Kasumi-1 (cell line): Measurements from ENCODE around the gene S100P.
"Not testable (repeated sequence)": the region's sequence is repeated elsewhere in the genome, so short reads cannot be mapped to it uniquely, and the experiment has no call there.

Experiments used
- DNase-seq, 2 experiments: peaks; one replicate each; lab custom pipeline; 2025; lab: John Stamatoyannopoulos, UW

Gene S100P

DNA sequence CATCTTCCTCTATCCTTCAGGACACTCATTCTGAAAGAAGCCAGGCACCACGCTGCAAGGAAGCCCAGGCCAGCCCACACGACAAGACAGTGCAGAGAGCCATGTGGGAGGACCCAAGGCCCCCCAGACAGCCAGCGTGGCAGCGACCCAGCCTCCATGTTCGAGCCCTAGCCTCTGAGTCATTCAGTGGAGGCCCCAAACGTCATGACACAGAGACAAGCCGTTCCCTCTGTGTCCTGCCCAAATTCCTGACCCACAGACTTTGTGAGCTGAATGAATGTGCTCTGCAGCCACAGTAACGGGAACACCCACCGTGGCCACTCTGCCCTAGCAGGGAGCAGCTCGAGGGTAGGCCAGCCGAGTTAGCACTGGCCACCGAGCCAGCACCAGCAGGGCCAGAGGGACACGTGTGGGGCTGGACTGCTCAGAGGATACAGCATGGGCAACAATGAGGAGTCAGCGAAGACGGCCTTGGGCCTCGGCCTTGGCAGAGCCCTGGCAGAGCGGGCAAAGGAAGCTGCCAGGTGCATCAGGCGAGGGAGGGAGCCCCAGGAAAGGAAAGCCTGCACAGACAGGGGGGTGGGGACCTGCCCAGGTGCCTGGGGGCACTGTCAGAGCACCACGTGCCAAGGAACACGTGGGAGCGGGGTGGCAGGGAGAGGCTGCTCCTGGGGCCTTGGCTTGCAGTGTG is 30.9 kb downstream of the S100P start:
- no peak for DNase-seq

DNA sequence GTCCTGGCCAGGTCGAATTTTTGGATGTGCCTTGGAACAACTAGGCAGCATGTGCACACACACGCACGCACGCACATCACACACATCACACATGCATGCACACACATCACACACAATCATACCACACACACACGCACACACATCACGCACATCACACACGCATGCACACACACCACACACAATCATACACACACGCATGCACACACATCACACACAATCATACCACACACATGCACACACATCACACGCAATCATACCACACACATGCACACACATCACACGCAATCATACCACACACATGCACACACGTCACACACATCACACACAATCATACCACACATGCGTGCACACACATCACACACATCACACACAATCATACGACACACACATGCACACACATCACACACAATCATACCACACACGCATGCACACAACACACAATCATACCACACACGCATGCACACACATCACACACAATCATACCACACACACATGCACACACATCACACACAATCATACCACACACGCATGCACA is 31.8 kb downstream of the S100P start:
- not testable (repeated sequence) for DNase-seq

DNA sequence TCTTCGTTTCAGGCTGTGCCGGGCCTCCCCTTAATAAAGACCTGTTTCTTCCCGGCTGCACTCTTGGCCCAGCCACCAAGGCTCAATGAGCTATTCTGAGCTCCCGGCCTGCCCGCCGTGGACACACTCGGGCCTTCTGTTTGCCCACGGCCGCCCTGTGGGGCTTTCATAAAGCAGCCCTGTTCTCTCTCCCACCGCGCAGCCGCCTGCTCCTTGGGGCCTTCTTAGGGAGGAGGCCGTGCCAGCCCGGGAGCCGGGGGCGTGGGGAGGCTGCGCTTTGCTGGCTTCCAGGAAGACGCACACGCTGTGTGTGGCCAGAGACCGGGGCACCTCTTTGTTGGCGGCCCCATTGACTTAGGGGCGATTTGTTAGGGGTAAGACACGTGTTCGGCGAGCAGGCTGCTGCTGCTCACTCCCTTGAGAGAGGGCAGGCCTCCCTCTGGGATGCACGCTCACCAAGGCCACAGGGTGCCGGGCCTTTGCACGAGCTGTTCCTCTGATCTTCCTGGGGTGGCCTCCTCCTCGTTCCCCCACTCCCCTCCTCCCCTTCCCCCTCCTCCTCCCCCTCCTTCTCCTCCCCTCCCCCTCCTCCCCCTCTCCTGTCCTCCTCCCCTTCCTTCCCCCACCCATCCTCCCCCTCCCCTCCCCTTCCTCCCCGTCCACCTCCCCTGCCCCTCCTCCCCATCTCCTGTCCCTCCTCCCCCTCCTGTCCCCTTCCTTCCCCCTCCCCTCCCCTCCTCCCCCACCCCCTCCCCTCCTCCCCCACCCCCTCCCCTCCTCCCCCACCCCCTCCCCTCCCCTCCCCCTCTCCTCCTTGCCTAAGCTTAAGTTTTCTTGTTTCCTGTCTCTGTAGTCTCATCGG is 33.6 kb downstream of the S100P start:
- DNase-seq = no peak

DNA sequence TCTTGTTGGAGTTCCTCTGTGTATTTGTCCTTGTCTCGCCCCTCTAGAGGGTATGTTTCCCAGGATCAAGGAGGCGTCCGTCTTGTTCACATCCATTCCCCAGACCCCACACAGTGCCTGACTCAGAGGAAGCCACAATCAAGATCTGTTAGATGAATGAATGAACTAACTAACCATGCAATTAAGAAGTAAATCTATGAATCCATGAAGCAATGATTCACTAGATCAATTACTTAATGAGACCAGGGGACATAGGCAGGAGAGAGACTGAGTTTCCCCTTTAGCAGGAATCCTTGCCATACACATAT is 34.2 kb downstream of the S100P start:
- no peak for DNase-seq

DNA sequence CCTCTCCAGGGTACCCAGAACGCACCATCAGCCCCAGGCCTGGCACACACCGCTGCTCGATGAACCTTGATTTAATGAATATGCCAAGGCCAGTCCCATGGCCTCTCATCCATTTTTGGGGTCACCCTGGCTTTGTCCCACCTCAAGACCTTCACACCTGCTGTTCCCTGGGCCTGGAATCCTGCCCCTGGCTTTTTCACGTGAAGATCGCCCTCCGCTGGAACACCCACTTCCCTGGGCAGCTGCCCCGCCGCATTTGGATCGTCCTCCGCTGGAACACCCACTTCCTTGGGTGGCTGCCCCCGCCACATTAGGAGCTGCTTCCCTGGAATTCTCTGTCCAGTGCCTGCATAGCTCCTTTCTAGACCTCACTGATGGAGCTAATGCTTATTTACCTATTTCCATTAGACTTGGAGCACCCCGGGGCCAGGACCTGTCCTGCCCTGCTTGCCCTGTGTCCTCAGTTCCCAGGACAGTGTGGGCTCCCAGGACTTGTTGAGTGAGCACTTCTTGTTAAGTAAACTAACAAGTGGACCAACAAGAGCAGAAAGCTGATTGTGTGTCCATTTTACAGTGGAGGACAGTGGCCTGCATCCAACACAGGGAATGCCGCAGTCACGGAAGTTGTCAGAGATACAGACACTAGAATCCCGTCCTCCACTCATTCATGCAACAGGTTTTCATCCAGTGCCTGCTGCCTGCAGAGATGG is 34.8 kb downstream of the S100P start:
- no peak for DNase-seq

DNA sequence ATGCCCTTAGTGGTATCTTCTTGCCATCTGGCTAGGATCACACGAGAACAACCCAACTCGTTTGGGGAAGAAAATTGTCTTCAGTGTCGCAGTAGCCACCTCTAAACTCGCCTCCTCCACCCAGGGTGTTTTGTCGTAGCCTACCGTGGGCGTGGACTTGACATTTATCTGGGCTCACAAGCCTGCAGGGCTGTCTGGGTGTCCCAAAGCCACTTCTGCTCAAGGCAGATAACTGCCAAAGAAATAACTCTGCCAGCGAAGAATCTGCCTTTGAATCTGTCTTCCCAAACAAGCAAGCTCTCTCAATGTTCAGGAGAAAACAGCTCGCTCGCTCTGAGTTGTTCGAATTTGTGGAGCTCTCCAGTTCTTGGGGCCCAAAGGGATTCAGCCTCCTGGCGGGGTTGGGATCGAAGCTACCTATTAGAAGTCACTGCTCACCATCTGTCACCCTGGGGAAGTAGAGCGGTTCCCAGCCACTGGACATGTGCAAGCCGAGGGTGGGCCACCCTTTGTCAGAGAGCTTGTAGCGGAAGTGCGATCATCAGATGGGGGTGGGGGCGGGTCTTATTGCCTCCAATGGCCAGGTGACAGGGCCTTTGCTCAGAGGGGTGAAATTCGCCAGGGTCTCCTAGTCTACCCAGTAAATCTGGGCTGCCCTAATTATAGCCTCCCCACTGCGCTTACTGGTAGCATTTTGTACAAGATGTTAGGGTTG is 37.1 kb downstream of the S100P start:
- DNase-seq = no peak

DNA sequence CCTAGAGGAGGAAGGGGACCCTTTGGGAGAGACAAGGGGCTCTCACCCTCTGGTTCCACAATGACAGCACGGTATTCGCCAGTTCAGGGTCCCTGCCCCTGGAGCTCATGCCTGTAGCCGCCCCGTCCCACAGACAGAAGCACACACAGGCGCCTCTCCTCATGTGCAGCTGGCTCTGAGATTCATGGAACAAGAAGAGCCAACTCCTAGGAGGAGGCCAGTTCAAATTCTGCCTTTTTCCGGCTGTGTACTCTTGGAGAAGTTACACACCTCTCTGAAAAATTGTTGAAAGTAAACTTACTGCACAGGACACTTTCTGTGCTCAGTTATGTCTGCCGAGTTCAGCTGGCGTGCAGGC is 37.6 kb downstream of the S100P start:
- DNase-seq = no peak

DNA sequence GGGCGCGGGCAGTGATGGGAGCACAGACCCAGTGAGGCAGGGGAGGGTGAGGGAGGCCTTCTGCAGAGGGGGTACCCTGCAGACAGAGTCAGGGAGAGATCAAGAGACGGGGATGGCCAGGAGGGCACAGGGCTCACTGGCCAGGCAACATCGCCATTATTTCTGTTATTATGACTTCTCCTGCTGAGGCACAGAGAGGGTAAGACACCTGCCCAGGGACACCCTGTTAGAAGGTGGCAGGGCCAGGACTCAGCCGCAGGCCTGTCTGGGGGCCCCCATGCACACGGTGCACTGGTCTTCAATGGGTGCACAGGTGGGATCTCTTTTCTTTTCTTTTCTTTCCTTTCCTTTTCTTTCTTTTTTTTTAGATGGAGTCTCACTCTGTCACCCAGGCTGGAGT is 38.1 kb downstream of the S100P start:
- DNase-seq = no peak

DNA sequence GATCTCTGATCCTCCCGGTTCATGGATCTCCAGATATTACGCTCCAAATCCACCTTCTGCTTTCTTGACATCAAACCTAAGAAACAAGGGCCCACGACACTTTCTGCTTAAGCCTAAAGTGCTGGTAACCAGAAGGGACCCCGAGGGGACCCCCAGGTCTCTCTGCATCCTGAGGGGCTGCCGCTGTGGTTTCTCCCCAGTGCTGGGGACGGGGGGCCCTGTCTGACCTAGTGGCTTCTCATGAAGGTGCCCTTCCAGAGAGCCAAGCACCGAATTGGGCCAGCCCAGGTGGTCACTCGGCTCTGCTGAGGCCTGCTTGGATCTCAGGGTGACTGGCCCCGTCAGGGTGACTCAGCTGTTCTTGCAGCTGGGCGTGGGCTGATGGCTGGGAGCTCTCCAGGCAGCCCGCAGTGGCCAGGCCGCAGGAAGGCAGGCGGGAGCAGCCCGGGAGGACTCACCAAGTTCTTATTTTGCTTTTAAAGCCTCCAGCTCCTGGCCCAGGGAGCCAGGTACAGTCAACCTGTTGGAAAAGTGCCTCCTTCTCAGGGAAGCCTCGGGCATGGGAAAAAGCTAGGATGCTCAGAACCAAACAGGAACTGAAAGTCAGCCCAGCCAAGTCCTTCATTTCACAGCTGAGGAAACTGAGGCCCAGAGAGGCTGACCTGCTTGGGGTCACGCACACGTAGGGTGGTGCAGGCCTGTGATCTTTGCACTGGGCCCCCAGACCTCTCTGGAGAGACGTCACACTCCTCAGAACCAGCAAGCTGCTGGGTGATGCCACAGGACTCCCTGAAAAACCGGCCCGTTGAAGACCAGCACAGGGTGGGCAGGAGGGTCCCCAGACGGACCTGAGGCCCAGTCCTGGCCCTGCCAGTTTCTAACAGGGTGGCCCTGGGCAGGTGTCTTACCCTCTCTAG is 39.0 kb downstream of the S100P start:
- no peak for DNase-seq

DNA sequence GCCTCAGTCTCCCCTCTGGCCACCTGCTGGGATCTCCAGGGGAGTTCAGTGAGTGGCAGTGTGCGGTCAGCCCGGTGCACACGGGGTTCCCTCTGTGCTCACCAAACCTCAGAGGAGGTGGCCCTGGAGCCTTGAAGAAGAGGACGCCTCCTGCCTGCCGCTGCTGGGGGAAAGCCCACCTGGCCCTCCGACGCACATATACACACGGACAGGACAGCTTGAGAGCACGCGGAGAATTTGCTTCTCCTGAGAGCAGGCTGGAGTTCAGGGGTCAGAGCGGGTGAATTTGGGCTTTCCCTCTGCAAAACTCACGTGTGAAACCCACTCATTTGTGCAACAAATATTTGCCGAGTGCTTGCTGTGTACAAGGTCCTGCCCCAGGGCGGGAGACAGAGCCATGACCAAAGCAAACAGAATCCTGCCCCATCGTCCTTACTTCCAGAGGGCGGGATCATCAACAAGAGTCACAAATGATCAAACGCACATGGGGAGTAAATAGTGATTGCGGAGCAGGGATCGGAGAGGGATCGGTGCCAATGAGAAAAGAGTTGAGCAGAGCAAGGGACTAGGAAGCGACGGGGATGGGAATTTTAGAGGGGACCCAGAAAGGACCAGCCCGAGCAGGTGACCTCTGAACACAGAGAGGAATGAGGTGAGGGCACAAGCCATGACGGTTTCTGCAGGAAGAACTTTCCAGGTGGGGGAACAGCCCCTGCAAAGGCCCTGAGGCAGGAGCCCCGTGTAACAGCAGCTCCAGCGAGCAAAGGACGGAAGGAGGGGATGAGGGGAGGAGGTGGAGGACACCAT is 39.9 kb downstream of the S100P start:
- DNase-seq = no peak

DNA sequence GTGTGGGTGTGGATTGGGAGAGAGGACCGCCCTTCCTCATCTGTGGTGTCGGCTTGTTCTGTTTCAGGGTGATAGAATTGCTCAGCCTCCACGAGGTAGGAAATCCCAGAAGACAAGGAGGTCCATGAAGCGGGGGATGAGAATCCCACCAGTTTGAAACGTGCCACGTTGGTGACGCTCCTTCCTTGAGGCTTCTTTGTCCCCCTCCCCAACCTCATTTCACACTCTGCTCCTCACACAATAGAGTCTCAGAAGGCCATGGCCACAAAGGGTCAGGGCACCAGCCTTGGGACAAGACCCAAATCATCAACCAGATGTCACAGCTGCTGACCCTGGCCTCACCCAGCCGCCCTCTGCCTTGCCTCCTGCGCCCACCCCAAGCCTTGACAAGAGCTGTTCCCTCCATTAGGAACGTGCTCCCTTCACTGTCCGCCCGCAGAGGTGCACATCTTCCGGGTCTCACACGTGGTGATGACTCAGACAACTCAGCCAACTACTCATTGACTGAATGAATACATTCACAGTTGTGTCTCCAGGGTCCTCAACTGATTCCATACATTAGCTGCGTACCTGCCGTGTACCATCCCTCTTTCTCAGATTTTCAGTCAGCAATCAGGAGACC is 40.6 kb downstream of the S100P start:
- DNase-seq = no peak

DNA sequence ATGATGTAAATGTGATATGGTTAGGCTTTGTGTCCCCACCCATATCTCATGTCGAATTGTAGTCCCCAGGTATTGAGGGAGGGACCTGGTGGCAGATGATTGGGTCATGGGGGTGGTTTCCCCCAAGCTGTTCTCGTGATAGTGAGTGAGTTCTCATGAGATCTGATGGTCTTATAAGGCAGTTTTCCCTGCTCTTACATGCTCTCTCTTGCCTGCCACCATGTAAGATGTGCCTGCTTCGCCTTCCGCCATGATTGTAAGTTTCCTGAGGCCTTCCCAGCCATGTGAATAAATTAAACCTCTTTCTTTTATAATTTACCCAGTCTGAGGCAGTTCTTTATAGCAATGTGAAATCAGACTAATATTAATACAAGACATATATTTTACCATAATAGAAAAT is 46.2 kb downstream of the S100P start:
- DNase-seq = no peak

DNA sequence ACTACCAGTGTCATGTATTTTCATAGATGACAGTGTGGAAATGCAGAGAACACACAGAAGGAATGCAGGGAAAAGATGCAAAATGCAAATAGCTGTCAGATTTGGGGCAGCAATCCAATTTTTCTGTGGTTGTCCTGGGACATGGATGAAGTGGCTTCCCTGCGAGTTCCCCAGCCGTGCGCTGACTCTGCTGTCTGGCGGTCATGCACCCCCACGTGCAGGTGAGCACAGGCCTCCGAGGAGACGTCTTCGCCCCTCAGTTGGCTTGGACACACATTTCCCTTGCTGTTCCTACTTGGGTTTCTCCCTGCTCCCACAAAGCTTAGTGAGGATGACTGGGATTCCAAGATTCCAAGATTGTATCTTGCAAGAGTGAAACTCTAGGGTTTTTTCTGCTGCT is 46.7 kb downstream of the S100P start:
- no peak for DNase-seq

DNA sequence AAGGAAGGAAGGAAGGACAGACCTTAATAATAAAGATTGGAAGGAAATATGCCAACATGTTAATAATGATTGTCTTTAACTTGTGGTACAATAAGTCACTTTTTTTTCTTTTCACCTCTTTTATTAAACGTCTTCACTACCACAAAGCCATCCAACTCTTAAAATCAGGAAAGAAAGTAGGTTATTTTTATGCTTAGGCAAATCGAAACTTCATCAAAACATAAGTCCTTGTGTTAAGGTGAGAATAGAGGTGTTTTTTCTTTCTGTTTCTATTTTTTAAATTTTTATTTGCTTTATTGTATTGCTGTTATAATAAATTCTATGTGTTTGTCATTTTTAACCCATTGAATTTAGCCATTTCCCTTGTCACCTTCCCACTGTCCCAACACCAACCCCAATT is 48.8 kb downstream of the S100P start:
- no peak for DNase-seq

DNA sequence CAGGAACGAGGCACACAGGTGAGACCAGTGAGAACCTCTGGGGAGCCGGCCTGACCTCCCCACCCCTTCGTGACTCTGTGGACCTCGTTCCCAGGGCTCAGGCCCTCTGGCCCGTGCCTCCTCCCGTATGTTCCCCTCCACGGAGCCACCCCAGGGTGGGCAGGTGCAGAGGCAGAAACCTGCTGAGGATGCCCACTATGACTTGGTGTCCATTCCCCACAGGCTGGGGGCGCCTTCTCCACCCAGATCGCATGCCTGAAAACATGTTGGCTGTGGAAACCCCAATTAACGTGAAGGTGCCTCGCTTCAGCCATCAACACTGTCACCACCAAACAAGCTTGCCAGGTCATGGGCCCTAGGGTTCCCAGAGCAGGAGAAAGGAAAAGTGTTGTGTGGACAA is 49.3 kb downstream of the S100P start:
- no peak for DNase-seq
